DND-41 (cell line): ENCODE results near the gene CAPSL.
"Not testable (repeated sequence)": the region's sequence is repeated elsewhere in the genome, so short reads cannot be mapped to it uniquely, and the experiment has no call there.

Source experiments
- ATAC-seq: fragments of 200-7000 bp; cut with Tn5 transposase; 3 replicates; pipeline ENCODE4 v1.9.1; 2021; ENCODE audit warnings: low read depth; ENCODE audit not compliant: insufficient read depth
- DNase-seq: peaks from one replicate; pipeline ENCODE4 v3.0.0-alpha.2; 2020
- H2AFZ ChIP-seq: 2 replicates; pipeline ENCODE4 v1.6.0; 2012; ENCODE audit warnings: low read depth, low read length
- H3K27ac ChIP-seq: 2 replicates; pipeline ENCODE4 v1.5.1; 2012; ENCODE audit warnings: low read length, inconsistent platforms
- H3K27me3 ChIP-seq: fragments of 200-600 bp; sonication (generic); 2 replicates; pipeline ENCODE4 v1.6.0; 2012; ENCODE audit warnings: low read length, mild to moderate bottlenecking, inconsistent platforms; ENCODE audit not compliant: insufficient read depth, poor library complexity
- H3K36me3 ChIP-seq: 2 replicates; pipeline ENCODE4 v1.5.1; 2012; ENCODE audit warnings: low read length, inconsistent platforms; ENCODE audit not compliant: insufficient read depth
- H3K4me1 ChIP-seq: 2 replicates; pipeline ENCODE4 v1.5.1; 2012; ENCODE audit warnings: mild to moderate bottlenecking, low read length; ENCODE audit not compliant: insufficient read depth
- H3K4me2 ChIP-seq: 2 replicates; pipeline ENCODE4 v1.6.0; 2012; ENCODE audit warnings: mild to moderate bottlenecking, moderate library complexity, low read length, inconsistent platforms; ENCODE audit not compliant: insufficient read depth
- H3K4me3 ChIP-seq, 2 experiments: fragments of 200-600 bp in 1 of 2; shearing (Covaris generic) in 1 of 2; 2 replicates each; pipeline ENCODE4 v1.5.1; 2012 to 2016; ENCODE audit warnings: inconsistent platforms in 2 of 2, low read length in 2 of 2, mild to moderate bottlenecking in 2 of 2, low read depth in 1 of 2, moderate library complexity in 1 of 2
- H3K79me2 ChIP-seq: 2 replicates; pipeline ENCODE4 v1.6.0; 2012; ENCODE audit warnings: low read length, inconsistent platforms; ENCODE audit not compliant: insufficient read depth
- H3K9ac ChIP-seq: 2 replicates; pipeline ENCODE4 v1.6.0; 2012; ENCODE audit warnings: low read depth, mild to moderate bottlenecking, inconsistent platforms, low read length, moderate library complexity
- H3K9me3 ChIP-seq: 2 replicates; pipeline ENCODE4 v1.5.1; 2012; ENCODE audit warnings: low read length, moderate library complexity, mild to moderate bottlenecking, inconsistent platforms; ENCODE audit not compliant: insufficient read depth, severe bottlenecking
- H4K20me1 ChIP-seq: 2 replicates; pipeline ENCODE4 v1.6.0; 2012; ENCODE audit warnings: low read length; ENCODE audit not compliant: insufficient read depth
- CTCF ChIP-seq: IDR thresholded peaks from 2 replicates; pipeline ENCODE4 v1.5.1; 2012; ENCODE audit warnings: borderline replicate concordance, low read length, moderate library complexity, mild to moderate bottlenecking; ENCODE audit not compliant: poor library complexity, severe bottlenecking; ENCODE audit errors: extremely low read depth
- EZH2 ChIP-seq: IDR thresholded peaks from 3 replicates; pipeline ENCODE4 v1.6.1; 2012; ENCODE audit warnings: borderline replicate concordance, low read depth, mild to moderate bottlenecking, moderate library complexity, low read length, inconsistent platforms; ENCODE audit not compliant: severe bottlenecking

The CAPSL gene

GRCh38 chr5:35938568-35939227 is at the start of gene CAPSL:
Gene CAPSL, minus strand, starts transcription at chr5:35938622. Its CDS starts 17,502 bp downstream, at chr5:35921120.
- no peaks in the 10 kb centered on the region for H3K27me3 ChIP-seq
- H3K4me3 ChIP-seq: no peak within 1 kb of the TSS
- TF ChIP-seq CTCF (no peak), EZH2 (no peak)
- no peaks in the 10 kb centered on the region for H4K20me1 ChIP-seq
- no peaks in the 10 kb centered on the region for H3K4me1 ChIP-seq
- no peak within 1 kb of the TSS for H3K27ac ChIP-seq
- H3K9me3 ChIP-seq: no peaks in the 10 kb centered on the region
- DNase-seq (peak; percentile 26), ATAC-seq (peak; percentile 54; the same call in 2 of the 3 replicates)
- no peaks in the 10 kb centered on the region for H3K36me3 ChIP-seq
- no peak within 1 kb of the TSS for H3K9ac ChIP-seq
- no peak within 1 kb of the TSS for H3K4me2 ChIP-seq
- no peaks in the 10 kb centered on the region for H3K79me2 ChIP-seq
- no peak within 1 kb of the TSS for H2AFZ ChIP-seq

GRCh38 chr5:35987776-35988175 is 49.4 kb upstream of the CAPSL start:
- Histone ChIP-seq H3K36me3 (no peaks in the 10 kb centered on the region), H3K79me2 (no peaks in the 10 kb centered on the region), H3K4me2 (no peak overlapping the region), H3K9me3 (peaks cover 3% of the 10 kb centered on the region), H3K4me3 (no peak overlapping the region), H3K9ac (no peak overlapping the region), H3K27ac (no peak overlapping the region), H3K4me1 (no peaks in the 10 kb centered on the region), H2AFZ (no peak overlapping the region), H3K27me3 (no peaks in the 10 kb centered on the region), H4K20me1 (no peaks in the 10 kb centered on the region)
- no peak for TF ChIP-seq CTCF
- TF ChIP-seq EZH2: no peak
- ATAC-seq (no peak), DNase-seq (no peak)

GRCh38 chr5:35979715-35980114 is 41.3 kb upstream of the CAPSL start:
- TF ChIP-seq CTCF (no peak), EZH2 (no peak)

GRCh38 chr5:35976859-35977258 is 38.4 kb upstream of the CAPSL start:
- not testable (repeated sequence) for ATAC-seq, H3K4me3 ChIP-seq

More at GRCh38 chr5:35979715-35980114, 41.3 kb upstream of the CAPSL start:
- H3K79me2 ChIP-seq: no peaks in the 10 kb centered on the region
- no peaks in the 10 kb centered on the region for H3K36me3 ChIP-seq
- DNase-seq (no peak), ATAC-seq (no peak)
- no peaks in the 10 kb centered on the region for H3K27me3 ChIP-seq
- H2AFZ ChIP-seq: no peak overlapping the region
- peaks cover 29% of the 10 kb centered on the region for H3K9me3 ChIP-seq
- no peak overlapping the region for H3K4me2 ChIP-seq
- H3K4me3 ChIP-seq: no peak overlapping the region
- no peak overlapping the region for H3K9ac ChIP-seq
- H4K20me1 ChIP-seq: no peaks in the 10 kb centered on the region
- H3K27ac ChIP-seq: no peak overlapping the region
- H3K4me1 ChIP-seq: no peaks in the 10 kb centered on the region

More at GRCh38 chr5:35976859-35977258, 38.4 kb upstream of the CAPSL start:
- H3K4me2 ChIP-seq, H3K36me3 ChIP-seq, H3K9ac ChIP-seq, H3K27ac ChIP-seq, H2AFZ ChIP-seq, H3K4me1 ChIP-seq, H3K27me3 ChIP-seq, H4K20me1 ChIP-seq, DNase-seq, H3K79me2 ChIP-seq: not testable (repeated sequence)
- peaks cover 22% of the 10 kb centered on the region for H3K9me3 ChIP-seq
